HL-60 (cell line): ENCODE measurements around the gene DEUP1.

Source experiments
- DNase-seq, 2 experiments: peaks; one replicate each; pipeline ENCODE4 v3.0.0-alpha.2; 2010 to 2020; ENCODE audit warnings: low read depth in 1 of 2, low spot score in 1 of 2
- H3K27ac ChIP-seq: fragments of 250-450 bp; sonication (Bioruptor Pico); replicated peaks from 2 replicates; pipeline ENCODE4 v1.5.1; 2020; ENCODE audit warnings: mild to moderate bottlenecking, moderate library complexity
- H3K27me3 ChIP-seq: fragments of 250-450 bp; sonication (Bioruptor Pico); 2 replicates; pipeline ENCODE4 v1.5.1; 2021; ENCODE audit warnings: mild to moderate bottlenecking, moderate library complexity; ENCODE audit not compliant: insufficient read depth, poor library complexity, severe bottlenecking
- H3K4me3 ChIP-seq: replicated peaks from 2 replicates; pipeline ENCODE4 v1.5.1; 2011; ENCODE audit warnings: mild to moderate bottlenecking, control low read depth, low read length; ENCODE audit not compliant: insufficient read depth
- GABPA ChIP-seq: IDR thresholded peaks from 2 replicates; pipeline ENCODE4 v1.6.1; 2012; ENCODE audit warnings: low read depth
- POLR2AphosphoS5 ChIP-seq: IDR thresholded peaks from 2 replicates; pipeline ENCODE4 v1.6.1; 2012; ENCODE audit warnings: low read depth
- SPI1 ChIP-seq: IDR thresholded peaks from 2 replicates; pipeline ENCODE4 v1.6.1; 2012; ENCODE audit warnings: low read depth, mild to moderate bottlenecking, borderline replicate concordance
- TF ChIP-seq, protein P1 (sequence below): IDR thresholded peaks from one replicate; pipeline ENCODE4 v1.5.1; 2011; ENCODE audit warnings: low read length, control low read depth, inconsistent platforms; ENCODE audit not compliant: insufficient read depth
- TF ChIP-seq, protein P2 (sequence below): IDR thresholded peaks from 2 replicates; pipeline ENCODE4 v1.6.1; 2012; ENCODE audit warnings: low read depth; ENCODE audit not compliant: insufficient replicate concordance

The DEUP1 gene

DNA sequence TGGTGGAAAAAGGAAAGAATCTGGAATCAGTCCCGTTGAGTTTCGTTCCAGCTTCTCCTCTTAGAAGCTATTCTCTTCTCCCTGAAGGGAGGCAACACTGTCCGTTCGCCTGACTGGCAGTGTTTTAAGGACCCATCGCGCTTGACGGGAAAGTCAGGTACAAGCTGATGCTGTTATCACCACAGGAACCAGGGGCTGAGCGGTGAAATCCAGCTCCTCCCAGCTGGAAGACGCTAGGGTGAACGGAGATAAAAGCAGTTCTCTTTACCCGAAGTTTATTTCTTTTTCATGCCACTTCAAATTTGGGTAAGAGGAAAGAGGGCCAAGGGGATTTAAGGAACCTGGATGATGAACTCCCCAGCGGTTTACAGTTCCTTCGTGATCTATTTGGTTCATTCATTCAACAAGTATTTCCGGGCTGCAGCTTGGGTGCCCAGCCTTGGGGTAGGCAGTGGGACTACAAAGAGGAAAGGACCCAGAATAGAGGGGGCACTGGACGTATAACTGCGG lies 551 bp upstream of the DEUP1 start:
- no peak overlapping the region for H3K27ac ChIP-seq
- TF ChIP-seq SPI1 (no peak), POLR2AphosphoS5 (no peak), GABPA (no peak)
- TF ChIP-seq, protein P1, sequence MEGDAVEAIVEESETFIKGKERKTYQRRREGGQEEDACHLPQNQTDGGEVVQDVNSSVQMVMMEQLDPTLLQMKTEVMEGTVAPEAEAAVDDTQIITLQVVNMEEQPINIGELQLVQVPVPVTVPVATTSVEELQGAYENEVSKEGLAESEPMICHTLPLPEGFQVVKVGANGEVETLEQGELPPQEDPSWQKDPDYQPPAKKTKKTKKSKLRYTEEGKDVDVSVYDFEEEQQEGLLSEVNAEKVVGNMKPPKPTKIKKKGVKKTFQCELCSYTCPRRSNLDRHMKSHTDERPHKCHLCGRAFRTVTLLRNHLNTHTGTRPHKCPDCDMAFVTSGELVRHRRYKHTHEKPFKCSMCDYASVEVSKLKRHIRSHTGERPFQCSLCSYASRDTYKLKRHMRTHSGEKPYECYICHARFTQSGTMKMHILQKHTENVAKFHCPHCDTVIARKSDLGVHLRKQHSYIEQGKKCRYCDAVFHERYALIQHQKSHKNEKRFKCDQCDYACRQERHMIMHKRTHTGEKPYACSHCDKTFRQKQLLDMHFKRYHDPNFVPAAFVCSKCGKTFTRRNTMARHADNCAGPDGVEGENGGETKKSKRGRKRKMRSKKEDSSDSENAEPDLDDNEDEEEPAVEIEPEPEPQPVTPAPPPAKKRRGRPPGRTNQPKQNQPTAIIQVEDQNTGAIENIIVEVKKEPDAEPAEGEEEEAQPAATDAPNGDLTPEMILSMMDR = no peak
- TF ChIP-seq, protein P2, sequence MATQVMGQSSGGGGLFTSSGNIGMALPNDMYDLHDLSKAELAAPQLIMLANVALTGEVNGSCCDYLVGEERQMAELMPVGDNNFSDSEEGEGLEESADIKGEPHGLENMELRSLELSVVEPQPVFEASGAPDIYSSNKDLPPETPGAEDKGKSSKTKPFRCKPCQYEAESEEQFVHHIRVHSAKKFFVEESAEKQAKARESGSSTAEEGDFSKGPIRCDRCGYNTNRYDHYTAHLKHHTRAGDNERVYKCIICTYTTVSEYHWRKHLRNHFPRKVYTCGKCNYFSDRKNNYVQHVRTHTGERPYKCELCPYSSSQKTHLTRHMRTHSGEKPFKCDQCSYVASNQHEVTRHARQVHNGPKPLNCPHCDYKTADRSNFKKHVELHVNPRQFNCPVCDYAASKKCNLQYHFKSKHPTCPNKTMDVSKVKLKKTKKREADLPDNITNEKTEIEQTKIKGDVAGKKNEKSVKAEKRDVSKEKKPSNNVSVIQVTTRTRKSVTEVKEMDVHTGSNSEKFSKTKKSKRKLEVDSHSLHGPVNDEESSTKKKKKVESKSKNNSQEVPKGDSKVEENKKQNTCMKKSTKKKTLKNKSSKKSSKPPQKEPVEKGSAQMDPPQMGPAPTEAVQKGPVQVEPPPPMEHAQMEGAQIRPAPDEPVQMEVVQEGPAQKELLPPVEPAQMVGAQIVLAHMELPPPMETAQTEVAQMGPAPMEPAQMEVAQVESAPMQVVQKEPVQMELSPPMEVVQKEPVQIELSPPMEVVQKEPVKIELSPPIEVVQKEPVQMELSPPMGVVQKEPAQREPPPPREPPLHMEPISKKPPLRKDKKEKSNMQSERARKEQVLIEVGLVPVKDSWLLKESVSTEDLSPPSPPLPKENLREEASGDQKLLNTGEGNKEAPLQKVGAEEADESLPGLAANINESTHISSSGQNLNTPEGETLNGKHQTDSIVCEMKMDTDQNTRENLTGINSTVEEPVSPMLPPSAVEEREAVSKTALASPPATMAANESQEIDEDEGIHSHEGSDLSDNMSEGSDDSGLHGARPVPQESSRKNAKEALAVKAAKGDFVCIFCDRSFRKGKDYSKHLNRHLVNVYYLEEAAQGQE = no peak
- H3K27me3 ChIP-seq = peaks cover 8% of the 10 kb centered on the region
- no peak for DNase-seq
- no peak overlapping the region; the same call in 1 of the 2 replicates for H3K4me3 ChIP-seq

DNA sequence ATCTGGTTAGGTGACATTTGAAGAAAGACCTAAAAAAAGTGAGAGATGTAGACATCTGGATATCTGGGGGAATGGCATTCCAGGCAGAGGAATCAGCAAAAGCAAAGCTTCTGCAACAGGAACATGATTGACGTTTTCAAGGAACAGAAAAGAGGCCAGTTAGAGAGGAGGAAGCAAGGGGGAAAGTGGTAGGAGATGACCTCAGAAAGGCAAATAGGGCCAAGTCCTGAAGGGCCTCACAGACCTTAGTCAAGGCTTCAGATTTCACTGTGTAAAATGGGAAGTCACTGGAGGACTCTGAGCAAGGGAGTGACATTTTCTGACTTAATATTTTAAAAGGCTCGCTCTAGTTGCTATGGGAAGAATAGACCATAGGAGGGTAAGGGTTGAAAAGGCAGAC lies 9.7 kb downstream of the DEUP1 start:
- Histone ChIP-seq H3K27me3 (peaks cover 3% of the 10 kb centered on the region), H3K4me3 (no peak overlapping the region), H3K27ac (no peak overlapping the region)
- no peak for DNase-seq
- TF ChIP-seq SPI1 (no peak), POLR2AphosphoS5 (no peak), GABPA (no peak)
- TF ChIP-seq, protein P2 = no peak
- TF ChIP-seq, protein P1 = no peak

DNA sequence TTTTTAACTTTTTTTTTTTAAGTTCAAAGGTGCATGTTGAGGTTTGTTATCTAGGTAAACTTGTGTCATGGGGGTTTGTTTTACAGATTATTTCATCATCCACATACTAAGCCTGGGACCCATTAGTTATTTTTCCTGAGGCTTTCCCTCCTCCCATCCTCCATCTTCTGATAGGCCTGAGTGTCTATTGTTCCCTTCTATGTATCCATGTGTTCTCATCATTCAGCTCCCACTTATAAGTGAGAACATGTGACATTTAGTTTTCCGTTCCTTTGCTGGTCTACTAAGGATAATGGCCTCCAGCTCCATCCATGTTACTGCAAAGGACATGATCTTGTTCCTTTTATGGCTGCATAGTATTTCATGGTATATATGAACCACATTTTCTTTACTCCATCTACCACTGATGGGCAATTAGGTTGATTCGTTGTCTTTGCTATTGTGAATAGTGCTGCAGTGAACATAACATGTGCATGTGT lies 14.4 kb downstream of the DEUP1 start:
- no peak for DNase-seq
- Histone ChIP-seq H3K27ac (no peak overlapping the region), H3K27me3 (peaks cover 3% of the 10 kb centered on the region), H3K4me3 (no peak overlapping the region)
- TF ChIP-seq SPI1 (no peak), POLR2AphosphoS5 (no peak), GABPA (no peak)
- TF ChIP-seq, protein P1 = no peak
- TF ChIP-seq, protein P2 = no peak
